OCI-M1 (cell line): ENCODE measurements around the gene MRGPRE.

Source experiments
- DNase-seq: peaks from one replicate; lab custom pipeline; 2025; lab: John Stamatoyannopoulos, UW

MRGPRE gene

GRCh38 chr11:3196161-3197043, 35.8 kb downstream of the MRGPRE start:
- DNase-seq = no peak

GRCh38 chr11:3195251-3196160, 36.7 kb downstream of the MRGPRE start:
- DNase-seq = peak; percentile 52

- DNase-seq = no peak
Measured at GRCh38 chr11:3194016-3194816, 38.0 kb downstream of the MRGPRE start.

- DNase-seq = no peak
Measured at GRCh38 chr11:3193373-3194015, 38.7 kb downstream of the MRGPRE start.

- DNase-seq = no peak
Measured at GRCh38 chr11:3192511-3193372, 39.5 kb downstream of the MRGPRE start.

GRCh38 chr11:3191586-3192324, 40.5 kb downstream of the MRGPRE start:
- no peak for DNase-seq

GRCh38 chr11:3190600-3190999, 41.6 kb downstream of the MRGPRE start:
- DNase-seq = no peak

GRCh38 chr11:3189886-3190583, 42.2 kb downstream of the MRGPRE start:
- no peak for DNase-seq

GRCh38 chr11:3189196-3189843, 42.9 kb downstream of the MRGPRE start:
- DNase-seq = no peak

- DNase-seq = no peak
Measured at GRCh38 chr11:3188496-3189195, 43.6 kb downstream of the MRGPRE start.

- DNase-seq = no peak
Measured at GRCh38 chr11:3186166-3186953, 45.9 kb downstream of the MRGPRE start.

- peak; percentile 8 for DNase-seq
Measured at GRCh38 chr11:3184732-3185347, 47.4 kb downstream of the MRGPRE start.

GRCh38 chr11:3183523-3183922, 48.7 kb downstream of the MRGPRE start:
- DNase-seq = no peak

GRCh38 chr11:3182462-3182852, 49.8 kb downstream of the MRGPRE start:
- DNase-seq = no peak

- no peak for DNase-seq
Measured at GRCh38 chr11:3181725-3182461, 50.3 kb downstream of the MRGPRE start.

GRCh38 chr11:3180869-3181268, 51.3 kb downstream of the MRGPRE start:
- no peak for DNase-seq
